RWPE1 (cell line): Measurements from ENCODE around the gene KRT74.
A peak's percentile ranks its signal among the peaks of the same experiment; 100 is the strongest.

Experiments
- CTCF ChIA-PET: fragments of 350-600 bp; sonication (Branson Sonifier 250); formaldehyde crosslinking; extraction: SDS; loops from one replicate; lab custom pipeline; 2021; lab: Yijun Ruan, JAX
- POLR2A ChIA-PET: fragments of 400-600 bp; formaldehyde crosslinking; extraction: SDS; loops from one replicate; lab custom pipeline; 2020; ENCODE audit warnings: antibody characterized with exemption; ENCODE audit not compliant: low non-redundant PET; lab: Yijun Ruan, JAX
- DNase-seq: peaks from one replicate; pipeline ENCODE4 v3.0.0; 2012; ENCODE audit warnings: low spot score
- H3K27ac ChIP-seq: fragments of 450-650 bp; 2 replicates; pipeline ENCODE4 v1.5.1; 2017
- CTCF ChIP-seq: fragments of 450-650 bp; conservative IDR thresholded peaks from 2 replicates; pipeline ENCODE4 v1.5.1; 2017; ENCODE audit warnings: low read depth, mild to moderate bottlenecking

The KRT74 gene

GRCh38 chr12:52526511-52526951 is 47.1 kb downstream of the KRT74 start:
- ChIA-PET CTCF (no interaction called here), POLR2A (no interaction called here)
- peak overlapping the region; percentile 100 for H3K27ac ChIP-seq
- no peak for TF ChIP-seq CTCF
- no peak for DNase-seq

GRCh38 chr12:52525661-52526499 is 47.8 kb downstream of the KRT74 start:
- DNase-seq: no peak
- POLR2A ChIA-PET: no interaction called here
- CTCF ChIA-PET: interaction anchor here (0.6 to 1.0 kb wide), 4 partner anchors 19 to 577 kb away, joined by 3 to 6 read pairs (median 4); no protein-coding TSS in a partner anchor
- H3K27ac ChIP-seq: peak overlapping the region; percentile 100
- no peak for TF ChIP-seq CTCF

GRCh38 chr12:52524898-52525591 is 48.6 kb downstream of the KRT74 start:
- no peak for TF ChIP-seq CTCF
- ChIA-PET POLR2A (no interaction called here), CTCF (interaction anchor here (0.6 to 1.3 kb wide), 5 partner anchors 10 to 368 kb away, joined by 3 to 6 read pairs (median 5); no protein-coding TSS in a partner anchor)
- H3K27ac ChIP-seq: peak overlapping the region; percentile 100
- peak; percentile 50 for DNase-seq

GRCh38 chr12:52524241-52524897 is 49.3 kb downstream of the KRT74 start:
- no peak for TF ChIP-seq CTCF
- DNase-seq: peak; percentile 54
- ChIA-PET CTCF (interaction anchor here (0.6 to 1.3 kb wide), 4 partner anchors 11 to 368 kb away, joined by 4 to 6 read pairs (median 5); no protein-coding TSS in a partner anchor), POLR2A (no interaction called here)
- H3K27ac ChIP-seq: peak overlapping the region; percentile 100

- no peak for TF ChIP-seq CTCF
- POLR2A ChIA-PET: no interaction called here
- H3K27ac ChIP-seq: peak overlapping the region; percentile 100
- CTCF ChIA-PET: interaction anchor here (0.6 to 1.3 kb wide), 3 partner anchors 11 to 367 kb away, joined by 3 to 5 read pairs (median 4); no protein-coding TSS in a partner anchor
- DNase-seq: peak; percentile 62
Measured at GRCh38 chr12:52523824-52524223, 49.8 kb downstream of the KRT74 start.
